ENCODE results near the gene USP15.
"Not testable (repeated sequence)": the region's sequence is repeated elsewhere in the genome, so short reads cannot be mapped to it uniquely, and the experiment has no call there.

USP15 gene

GRCh38 chr12:62463252-62463651 is 203.0 kb downstream of the USP15 start:
- not testable (repeated sequence) for DNase-seq

Data from NCI-H446 (cell line).